CD4-positive, alpha-beta T cell treated with Interferon alpha-2 for 1 hour (primary cell): ENCODE results near the gene ZNF394.
"Not testable (repeated sequence)": the region's sequence is repeated elsewhere in the genome, so short reads cannot be mapped to it uniquely, and the experiment has no call there.

ENCODE experiments used
- DNase-seq, 2 donors: peaks; one replicate each; pipeline ENCODE4 v3.0.0-alpha.2; 2020 to 2022

Gene ZNF394

DNA sequence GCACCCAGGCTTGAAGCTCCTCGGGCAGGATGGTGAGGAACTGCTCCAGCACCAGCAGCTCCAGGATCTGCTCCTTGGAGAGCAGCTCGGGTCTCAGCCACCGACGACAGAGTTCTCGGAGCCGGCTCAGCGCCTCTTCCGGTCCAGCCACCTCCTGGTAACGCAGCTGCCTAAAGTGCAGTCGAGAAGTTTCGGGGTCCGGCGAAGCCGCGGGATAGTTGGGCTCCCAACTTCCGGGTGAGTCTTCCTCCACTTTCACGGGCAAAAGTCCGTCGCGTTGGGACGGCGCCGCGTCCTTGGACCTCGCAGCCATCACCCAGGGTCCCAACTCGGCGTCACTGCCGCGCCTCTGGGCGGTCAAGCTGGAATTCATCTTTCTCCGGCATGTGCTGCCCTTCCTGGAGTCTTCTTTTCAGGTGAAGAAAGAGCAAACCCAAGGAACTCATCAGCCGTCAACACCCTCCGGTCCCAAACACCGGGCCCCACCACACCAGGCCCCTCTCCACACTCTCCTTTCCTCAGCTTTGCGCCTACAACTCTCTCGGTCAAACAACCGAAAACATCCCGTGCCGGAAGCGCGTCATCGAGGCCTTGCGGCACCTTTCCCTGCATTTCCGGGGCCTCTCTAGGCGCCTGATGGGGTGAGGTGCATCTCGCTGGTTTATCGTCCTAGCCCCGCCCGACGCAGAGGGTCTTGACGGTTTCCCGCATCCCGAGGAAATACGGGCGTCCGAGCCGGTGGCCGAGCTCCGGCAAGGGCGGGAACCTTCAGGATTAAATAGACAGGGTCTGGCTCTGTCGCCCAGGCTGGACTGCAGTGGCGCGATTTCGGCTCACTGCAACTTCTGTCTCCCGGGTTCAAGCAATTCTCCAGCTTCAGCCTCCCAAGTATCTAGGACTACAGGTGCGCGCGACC is at the start of gene ZNF394:
TSS of gene ZNF394 (minus strand) at position 561 of the 916 bp plus-strand sequence. CDS start at position 373, 188 bp downstream.
- DNase-seq = peak; percentile 88 to 91

DNA sequence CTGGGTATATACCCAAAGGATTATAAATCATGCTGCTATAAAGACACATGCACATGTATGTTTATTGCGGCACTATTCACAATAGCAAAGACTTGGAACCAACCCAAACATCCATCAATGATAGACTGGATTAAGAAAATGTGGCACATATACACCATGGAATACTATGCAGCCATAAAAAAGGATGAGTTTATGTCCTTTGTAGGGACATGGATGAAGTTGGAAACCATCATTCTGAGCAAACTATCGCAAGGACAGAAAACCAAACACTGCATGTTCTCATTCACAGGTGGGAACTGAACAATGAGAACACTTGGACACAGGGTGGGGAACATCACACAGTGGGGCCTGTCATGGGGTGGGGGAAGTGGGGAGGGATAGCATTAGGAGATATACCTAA is 49.5 kb upstream of the ZNF394 start:
- not testable (repeated sequence) for DNase-seq

GRCh38 chr7:99545308-99545707 is 45.2 kb upstream of the ZNF394 start:
- not testable (repeated sequence) for DNase-seq

DNA sequence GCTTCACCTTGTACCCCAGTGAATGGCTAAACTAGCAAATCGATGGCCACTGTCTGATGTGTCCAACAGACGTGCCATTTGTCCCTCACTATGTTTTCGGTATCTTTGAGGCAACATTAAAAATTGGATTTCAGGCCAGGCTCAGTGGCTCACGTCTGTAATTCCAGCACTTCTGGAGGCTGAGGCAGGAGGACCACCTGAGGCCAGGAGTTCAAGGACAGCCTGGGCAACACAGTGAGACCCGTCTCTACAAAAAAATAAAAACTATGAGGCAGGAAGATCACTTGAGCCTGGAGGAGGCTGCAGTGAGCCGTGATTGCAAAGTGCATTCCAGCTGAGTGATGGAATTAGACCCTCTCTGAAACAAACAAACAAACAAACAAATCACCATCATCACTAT is 43.8 kb upstream of the ZNF394 start:
- DNase-seq = no peak

DNA sequence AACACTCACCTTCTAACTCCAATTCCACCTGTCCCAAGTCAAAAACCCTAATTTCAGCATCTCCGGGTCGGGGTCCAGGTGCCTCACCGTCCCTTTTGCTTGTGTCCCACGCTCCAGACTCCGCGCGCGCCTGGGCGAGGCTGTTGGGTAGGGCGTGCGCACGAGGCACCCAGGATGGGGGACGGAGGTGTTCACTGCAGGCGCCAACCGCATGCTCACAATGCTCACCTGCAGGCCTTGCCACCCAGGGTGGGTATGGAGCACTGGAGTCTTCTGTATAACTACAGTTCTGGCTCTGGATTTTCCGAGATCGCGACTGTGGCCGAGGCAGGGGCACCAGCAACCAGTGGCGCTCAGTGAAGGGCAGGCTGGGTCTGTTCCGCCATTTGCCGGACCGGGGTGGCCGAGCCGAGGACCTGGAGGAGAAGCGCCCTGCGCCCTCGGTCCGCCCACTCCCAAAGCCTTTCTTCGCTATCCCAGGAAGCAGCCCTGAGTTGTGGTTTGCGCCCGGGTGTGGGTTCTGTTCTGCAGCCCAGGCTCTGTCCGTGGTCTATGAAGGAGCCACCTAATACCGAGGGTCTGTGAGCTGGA is 43.1 kb upstream of the ZNF394 start:
- DNase-seq = no peak

GRCh38 chr7:99541212-99541611 is 41.1 kb upstream of the ZNF394 start:
- DNase-seq = no peak

- DNase-seq = no peak
These were observed 40.5 kb upstream of the ZNF394 start for GRCh38 chr7:99540542-99540941.

DNA sequence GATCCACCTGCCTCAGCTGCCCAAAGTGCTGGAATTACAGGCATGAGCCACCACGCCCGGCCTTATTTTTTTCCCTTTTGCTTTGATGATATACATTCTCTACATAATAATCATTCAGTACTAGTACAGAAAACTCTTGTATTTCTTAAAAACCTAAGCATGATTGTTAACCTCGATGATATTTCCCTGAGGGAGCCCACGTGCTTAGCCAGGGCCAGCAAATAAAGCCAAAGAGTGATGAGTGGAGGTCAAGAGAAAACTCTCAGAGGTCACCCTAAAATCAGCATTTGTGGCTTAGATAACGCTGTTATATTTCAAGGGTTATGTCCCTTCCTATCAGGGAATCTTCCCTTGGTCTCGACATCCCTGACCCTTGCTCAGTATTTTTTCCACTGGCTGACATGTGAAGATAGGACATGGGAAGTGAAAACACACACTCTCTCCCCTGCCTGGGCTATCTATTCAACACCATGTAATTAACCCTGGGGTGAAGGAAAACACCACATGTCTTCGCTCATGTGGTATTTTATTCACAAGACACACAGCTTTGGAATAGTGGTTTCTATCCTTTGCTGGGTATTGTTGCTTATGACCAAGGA is 39.2 kb upstream of the ZNF394 start:
- no peak for DNase-seq

DNA sequence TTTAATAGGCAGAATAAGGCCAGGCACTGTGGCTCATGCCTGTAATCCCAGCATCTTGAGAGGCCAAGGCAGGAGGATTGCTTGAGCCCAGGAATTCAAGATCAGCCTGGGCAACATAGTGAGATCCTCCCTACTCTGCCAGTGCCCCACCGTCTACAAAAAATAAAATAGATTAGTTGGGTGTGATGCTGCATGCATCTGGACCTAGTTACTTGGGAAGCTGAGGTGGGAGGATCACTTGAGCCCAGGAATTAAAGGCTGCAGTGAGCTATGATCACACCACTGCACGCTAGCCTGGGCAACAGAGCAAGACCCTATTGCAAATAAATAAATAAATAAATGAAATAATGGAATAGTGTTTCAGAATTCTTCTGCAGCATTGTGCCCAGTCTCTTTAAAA is 35.6 kb upstream of the ZNF394 start:
- DNase-seq = no peak

- no peak for DNase-seq
These were observed 31.3 kb upstream of the ZNF394 start for GRCh38 chr7:99531354-99531765.

GRCh38 chr7:99525713-99526440 is 25.8 kb upstream of the ZNF394 start:
- peak in 1 of 2 donors; percentile 33 for DNase-seq

DNA sequence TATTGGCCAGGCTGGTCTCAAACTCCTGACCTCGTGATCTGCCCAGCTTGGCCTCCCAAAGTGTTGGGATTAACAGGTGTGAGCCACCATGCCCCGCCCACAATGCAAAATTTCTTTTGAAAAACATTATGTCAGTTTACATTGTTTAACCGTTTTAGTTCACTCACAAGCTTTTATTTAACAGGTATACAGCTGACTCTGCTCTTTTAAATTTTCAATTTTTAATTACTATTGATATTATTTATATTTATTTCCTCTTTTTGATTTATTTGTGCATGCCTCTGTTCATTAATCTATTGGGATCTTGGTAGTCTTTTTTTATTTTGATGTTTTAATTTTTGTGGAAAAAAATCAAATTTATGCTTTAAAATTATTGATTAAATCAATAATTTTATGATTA is 21.3 kb upstream of the ZNF394 start:
- DNase-seq = no peak

DNA sequence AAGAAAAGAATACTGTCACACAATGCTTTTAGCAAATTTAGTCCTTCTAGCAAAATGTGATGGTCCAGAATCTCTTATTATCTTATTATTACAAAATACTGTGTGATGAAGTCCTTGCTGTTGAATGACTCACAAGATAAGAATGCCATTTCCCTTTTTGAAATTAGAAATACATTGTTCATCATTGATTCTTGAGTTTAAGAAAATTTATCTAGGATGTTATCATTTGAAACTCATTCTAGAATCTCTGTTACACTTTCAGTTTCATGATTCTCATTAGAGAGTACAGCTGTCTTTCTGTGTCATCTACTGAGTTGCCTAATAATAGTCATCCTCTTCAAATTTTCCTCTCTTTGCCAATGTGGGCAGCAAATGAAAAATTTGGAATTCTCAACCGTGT is 14.0 kb upstream of the ZNF394 start:
- no peak for DNase-seq

GRCh38 chr7:99505324-99505662 is 5.2 kb upstream of the ZNF394 start:
- no peak for DNase-seq

DNA sequence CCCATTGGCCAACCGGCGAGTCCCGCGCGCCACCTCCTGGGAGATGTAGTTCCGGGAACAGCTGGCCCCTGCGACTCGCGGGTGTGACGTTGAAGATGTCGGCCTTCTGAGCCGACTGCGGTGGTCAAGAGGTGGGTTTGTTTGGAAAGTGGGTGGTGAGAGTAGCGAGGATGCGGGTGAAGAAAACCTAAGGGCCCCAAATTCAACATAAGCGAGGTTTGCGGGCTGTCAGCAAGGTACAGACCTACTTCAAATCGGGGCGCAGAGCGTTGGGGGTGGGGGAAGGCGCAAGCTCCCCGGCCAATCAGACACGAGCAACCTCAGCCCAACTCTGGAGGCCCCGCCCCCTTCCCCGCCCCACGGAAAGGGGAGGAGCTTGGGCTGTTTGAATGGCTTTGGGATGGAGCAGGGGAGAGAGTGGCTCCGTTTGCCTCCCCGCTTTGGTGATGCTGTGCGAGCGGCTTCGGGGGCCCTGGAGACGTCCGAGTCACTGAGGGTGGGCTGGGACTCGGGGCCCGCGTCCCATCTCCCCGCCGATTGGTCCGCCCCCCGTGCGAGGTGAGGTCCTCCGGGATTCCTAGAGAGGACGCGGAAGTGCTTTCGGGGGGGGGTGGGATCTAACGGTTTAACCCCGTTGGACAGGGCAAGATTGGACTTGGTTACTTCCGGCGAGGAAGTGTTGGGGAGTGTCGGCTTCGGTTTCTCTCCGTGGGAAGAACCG is 4.7 kb upstream of the ZNF394 start, which contains the start of gene ZKSCAN5:
TSS of gene ZKSCAN5 (plus strand) at position 60 of the 721 bp plus-strand sequence. CDS start 1,383 bp downstream, outside the sequence.
- peak; percentile 95 to 97 for DNase-seq

- no peak for DNase-seq
These were observed 4.2 kb upstream of the ZNF394 start for GRCh38 chr7:99504281-99504602.

GRCh38 chr7:99501236-99501635 is 1.2 kb upstream of the ZNF394 start:
- DNase-seq = peak in 1 of 2 donors; percentile 20

- no peak for DNase-seq
These were observed 542 bp upstream of the ZNF394 start for GRCh38 chr7:99500637-99501009.

DNA sequence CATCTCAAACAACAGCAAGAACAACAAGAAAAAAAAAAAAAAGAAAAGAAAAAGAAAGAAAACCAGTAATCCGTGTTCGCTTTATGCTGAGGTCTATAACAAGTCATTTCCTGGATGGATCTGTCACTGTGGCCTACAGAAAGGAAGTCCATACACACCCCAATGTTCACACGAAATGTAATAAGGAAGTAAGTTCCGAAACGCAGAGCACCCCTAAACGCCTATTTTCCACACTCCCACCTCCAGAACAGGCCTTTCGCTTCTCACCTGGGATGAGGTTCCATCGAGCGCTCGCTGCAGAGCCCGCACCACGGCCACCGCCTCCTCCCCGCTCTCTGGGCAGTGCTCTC is 735 bp downstream of the ZNF394 start:
- peak; percentile 17 to 64 for DNase-seq

DNA sequence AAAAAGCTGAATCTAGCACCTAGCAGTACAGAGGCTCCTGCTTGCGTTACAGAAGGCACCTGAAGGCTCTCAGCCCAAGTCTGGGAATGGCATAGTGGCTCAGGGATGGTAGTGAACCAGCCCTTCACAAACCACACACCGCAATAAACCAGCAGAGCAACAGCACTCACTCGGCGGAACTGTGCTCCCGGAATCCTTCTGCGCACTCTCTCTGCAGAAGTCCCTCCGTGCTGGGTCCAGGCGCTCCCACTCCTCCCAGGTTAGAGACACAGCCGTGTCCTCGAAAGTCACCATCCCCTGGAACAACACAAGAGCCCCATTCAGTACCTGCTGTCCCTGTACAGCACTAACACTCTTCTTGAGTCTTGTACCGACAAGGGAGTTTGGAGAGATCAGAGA is 1.5 kb downstream of the ZNF394 start:
- DNase-seq = no peak

DNA sequence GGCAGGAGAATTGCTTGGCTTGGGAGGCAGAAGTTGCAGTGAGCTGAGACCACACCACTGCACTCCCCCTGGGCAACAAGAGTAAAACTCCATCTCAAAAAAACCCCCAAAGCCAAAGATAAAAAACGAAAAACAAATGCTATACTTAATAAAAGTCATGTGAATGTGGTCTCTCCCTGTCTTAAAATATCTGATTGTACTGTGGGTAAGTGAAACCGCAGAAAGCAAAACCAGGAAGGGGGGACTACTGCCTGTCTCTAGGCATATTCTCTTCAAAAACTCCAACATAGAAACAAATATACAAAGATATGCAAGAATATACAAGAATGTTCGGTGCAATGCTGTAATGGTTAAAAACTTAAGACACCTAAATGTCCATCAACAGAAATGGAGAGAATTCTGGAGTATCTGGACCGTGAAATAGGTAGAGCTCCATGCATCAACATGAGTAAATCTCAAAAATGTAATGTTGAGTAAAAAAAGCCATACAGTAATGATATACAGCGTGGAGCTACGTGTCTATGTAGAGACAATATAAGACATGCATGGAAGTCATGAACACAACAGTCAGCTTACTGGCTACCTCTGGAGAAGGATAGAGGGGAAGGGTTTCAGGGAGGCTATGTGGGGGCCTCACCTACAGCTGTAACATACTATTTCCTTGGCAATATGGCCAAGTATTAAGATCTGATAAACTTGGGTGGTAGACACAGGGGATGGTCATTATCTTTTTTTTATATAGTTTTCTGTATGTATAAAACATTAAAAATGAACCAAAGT is 2.1 kb downstream of the ZNF394 start:
- DNase-seq = peak in 1 of 2 donors; percentile 41

- DNase-seq = no peak
These were observed 6.3 kb downstream of the ZNF394 start for GRCh38 chr7:99493823-99494222.
